Activated CD4-positive, alpha-beta T cell treated with anti-CD3 and anti-CD28 coated beads for 36 hours (primary cell): ENCODE data around the gene SNX6. TPM values are rescaled to one million over a fixed set of nuclear protein-coding genes. Genes with fewer than 3 reads are reported as not detected.

Source experiments
- total RNA-seq, 2 experiments: library from RNA; stranded (reverse); gene quantifications; one replicate each; pipeline ENCODE4 v1.2.3, GENCODE V29; 2021

SNX6 gene
- total RNA-seq, 2 experiments from 2014 or later, result 77.3 to 78.7 TPM

Other genes starting within 250 kb of the SNX6 start
- 1 to 10 TPM; 8.7 to 8.9 TPM for gene SPTSSA, start 167.9 kb downstream of the SNX6 start, total RNA-seq
- gene EAPP, start 90.4 kb downstream of the SNX6 start, total RNA-seq, result 10 to 100 TPM; 41.6 to 49.2 TPM
- 1 to 10 TPM; 4.5 to 6.8 TPM for gene CFL2, start 84.4 kb upstream of the SNX6 start, total RNA-seq
- 10 to 100 TPM; 53.9 to 75.2 TPM for gene BAZ1A, start 245.2 kb upstream of the SNX6 start, total RNA-seq